GM12801 (cell line): ENCODE measurements around the gene SHISA8.

Source experiments
- CTCF ChIP-seq: IDR thresholded peaks from one replicate; pipeline ENCODE4 v1.5.1; 2011; ENCODE audit warnings: control low read depth; ENCODE audit not compliant: insufficient read length; ENCODE audit errors: extremely low read depth

Gene SHISA8

GRCh38 chr22:41905411-41906202 is 9.3 kb downstream of the SHISA8 start:
- no peak for TF ChIP-seq CTCF

GRCh38 chr22:41904450-41905410 is 10.1 kb downstream of the SHISA8 start:
- no peak for TF ChIP-seq CTCF

- no peak for TF ChIP-seq CTCF
These were observed 11.9 kb downstream of the SHISA8 start for GRCh38 chr22:41902932-41903421.

GRCh38 chr22:41902016-41902415 is 12.9 kb downstream of the SHISA8 start:
- TF ChIP-seq CTCF: no peak

- no peak for TF ChIP-seq CTCF
These were observed 14.1 kb downstream of the SHISA8 start for GRCh38 chr22:41900652-41901312.

- no peak for TF ChIP-seq CTCF
These were observed 14.8 kb downstream of the SHISA8 start for GRCh38 chr22:41899992-41900651.
